ENCODE results near the gene DARS2. TPM values are rescaled to one million over a fixed set of nuclear protein-coding genes. Genes with fewer than 3 reads are reported as not detected.

Gene DARS2
- total RNA-seq, 1 donor = 18.3 TPM

- TF ChIP-seq, protein P1, sequence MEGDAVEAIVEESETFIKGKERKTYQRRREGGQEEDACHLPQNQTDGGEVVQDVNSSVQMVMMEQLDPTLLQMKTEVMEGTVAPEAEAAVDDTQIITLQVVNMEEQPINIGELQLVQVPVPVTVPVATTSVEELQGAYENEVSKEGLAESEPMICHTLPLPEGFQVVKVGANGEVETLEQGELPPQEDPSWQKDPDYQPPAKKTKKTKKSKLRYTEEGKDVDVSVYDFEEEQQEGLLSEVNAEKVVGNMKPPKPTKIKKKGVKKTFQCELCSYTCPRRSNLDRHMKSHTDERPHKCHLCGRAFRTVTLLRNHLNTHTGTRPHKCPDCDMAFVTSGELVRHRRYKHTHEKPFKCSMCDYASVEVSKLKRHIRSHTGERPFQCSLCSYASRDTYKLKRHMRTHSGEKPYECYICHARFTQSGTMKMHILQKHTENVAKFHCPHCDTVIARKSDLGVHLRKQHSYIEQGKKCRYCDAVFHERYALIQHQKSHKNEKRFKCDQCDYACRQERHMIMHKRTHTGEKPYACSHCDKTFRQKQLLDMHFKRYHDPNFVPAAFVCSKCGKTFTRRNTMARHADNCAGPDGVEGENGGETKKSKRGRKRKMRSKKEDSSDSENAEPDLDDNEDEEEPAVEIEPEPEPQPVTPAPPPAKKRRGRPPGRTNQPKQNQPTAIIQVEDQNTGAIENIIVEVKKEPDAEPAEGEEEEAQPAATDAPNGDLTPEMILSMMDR (IDR thresholded peaks at IDR 0.05; ENCODE audit: insufficient read depth, low read length) = no peak
- H3K4me3 ChIP-seq (ENCODE audit: low read depth, low read length) = no peak overlapping the region
- DNase-seq (ENCODE audit: low read depth) = no peak
Observed at GRCh38 chr1:173903827-173904531, 79.5 kb downstream of the DARS2 start.

Small RNAs within 50 kb of the gene (small RNA-seq; reads per million reads assigned to genes)
- not detected for gene RF00019

Other genes with a start within 250 kb of the DARS2 start
- not detected in 2 replicates for gene SLC9C2, start 221.6 kb upstream of the DARS2 start, total RNA-seq (ENCODE audit: low replicate concordance)
- not detected in 2 replicates for gene TEX50, start 189.3 kb upstream of the DARS2 start, total RNA-seq (ENCODE audit: low replicate concordance)
- gene ANKRD45, start 154.8 kb upstream of the DARS2 start, total RNA-seq (ENCODE audit: low replicate concordance) = 0.09 and 0.82 TPM in 2 replicates
- gene KLHL20, start 109.7 kb upstream of the DARS2 start, total RNA-seq (ENCODE audit: low replicate concordance) = 16.9 and 30.6 TPM in 2 replicates
- 6.5 and 27.5 TPM in 2 replicates for gene CENPL, start 210 bp downstream of the DARS2 start, total RNA-seq (ENCODE audit: low replicate concordance)
- 453 and 516 TPM in 2 replicates for gene GAS5, start 43.3 kb downstream of the DARS2 start, total RNA-seq (ENCODE audit: low replicate concordance)
- gene ZBTB37, start 43.7 kb downstream of the DARS2 start, total RNA-seq (ENCODE audit: low replicate concordance) = 6.5 and 11.3 TPM in 2 replicates
- not detected in 2 replicates for gene SERPINC1, start 92.7 kb downstream of the DARS2 start, total RNA-seq (ENCODE audit: low replicate concordance)
- gene RC3H1, start 197.7 kb downstream of the DARS2 start, total RNA-seq (ENCODE audit: low replicate concordance) = 35.7 and 37.0 TPM in 2 replicates